Stimulated activated CD8-positive, alpha-beta memory T cell treated with anti-CD3 and anti-CD28 coated beads, Interleukin-7, amount 100 ng/mL, for 4 hours (primary cell): ENCODE measurements around the gene SMPX.

Experiments
- DNase-seq, 2 donors: peaks; one replicate each; pipeline ENCODE4 v3.0.0-alpha.2; 2020; ENCODE audit warnings: low read depth in 2 of 2

SMPX gene

GRCh38 chrX:21744060-21744459, 13.9 kb downstream of the SMPX start:
- DNase-seq, result no peak

- DNase-seq, result no peak
Observed at GRCh38 chrX:21741869-21742701, 15.8 kb downstream of the SMPX start.

GRCh38 chrX:21741364-21741763, 16.6 kb downstream of the SMPX start:
- DNase-seq, result no peak

GRCh38 chrX:21740329-21741274, 17.3 kb downstream of the SMPX start:
- no peak for DNase-seq

GRCh38 chrX:21738950-21739287, 19.0 kb downstream of the SMPX start:
- no peak for DNase-seq

- no peak for DNase-seq
Observed at GRCh38 chrX:21738210-21738949, 19.5 kb downstream of the SMPX start.

- no peak for DNase-seq
Observed at GRCh38 chrX:21735768-21736127, 22.2 kb downstream of the SMPX start.

- no peak for DNase-seq
Observed at GRCh38 chrX:21735038-21735767, 22.7 kb downstream of the SMPX start.

GRCh38 chrX:21734175-21734574, 23.7 kb downstream of the SMPX start:
- no peak for DNase-seq

- DNase-seq, result no peak
Observed at GRCh38 chrX:21733705-21734104, 24.2 kb downstream of the SMPX start.

GRCh38 chrX:21730026-21730425, 27.9 kb downstream of the SMPX start:
- no peak for DNase-seq

GRCh38 chrX:21728276-21728968, 29.5 kb downstream of the SMPX start:
- no peak for DNase-seq

- DNase-seq, result no peak
Observed at GRCh38 chrX:21725916-21726315, 32.0 kb downstream of the SMPX start.

- DNase-seq, result no peak
Observed at GRCh38 chrX:21725496-21725895, 32.4 kb downstream of the SMPX start.

- DNase-seq, result no peak
Observed at GRCh38 chrX:21723814-21724213, 34.1 kb downstream of the SMPX start.

GRCh38 chrX:21723084-21723483, 34.8 kb downstream of the SMPX start:
- DNase-seq, result no peak

GRCh38 chrX:21721195-21721594, 36.7 kb downstream of the SMPX start:
- no peak for DNase-seq

GRCh38 chrX:21718575-21718974, 39.3 kb downstream of the SMPX start:
- no peak for DNase-seq

- no peak for DNase-seq
Observed at GRCh38 chrX:21717802-21718201, 40.1 kb downstream of the SMPX start.

- DNase-seq, result no peak
Observed at GRCh38 chrX:21715825-21716224, 42.1 kb downstream of the SMPX start.

GRCh38 chrX:21715337-21715736, 42.6 kb downstream of the SMPX start:
- no peak for DNase-seq
